Body of pancreas (tissue), 4 donors: ENCODE results near the gene SELENOO. TPM values are rescaled to one million over a fixed set of nuclear protein-coding genes. Genes with fewer than 3 reads are reported as not detected.

Experiments used
- ATAC-seq: fragments of 150-250 bp; one replicate; pipeline ENCODE4 v1.9.1; 2016
- DNase-seq, 4 donors: peaks; one replicate each; pipeline ENCODE4 v3.0.0-alpha.2; 2019
- H3K27ac ChIP-seq, 4 donors: fragments of 200-600 bp; sonication (generic); 1 replicate in 3 of 4; 2 replicates in 1 of 4; pipeline versions ENCODE4 v1.5.1 to v1.6.1; 2016 to 2019; ENCODE audit warnings: mild to moderate bottlenecking in 1 of 4, mixed read lengths in 1 of 4, moderate library complexity in 1 of 4
- H3K27me3 ChIP-seq, 2 donors: fragments of 200-600 bp; sonication (generic); one replicate each; pipeline ENCODE4 v1.6.0; 2016; ENCODE audit warnings: mild to moderate bottlenecking in 1 of 2
- H3K36me3 ChIP-seq, 2 donors: fragments of 200-600 bp; sonication (generic); replicated peaks in 1 of 2; 2 replicates each; pipeline ENCODE4 v1.5.1; 2016; ENCODE audit warnings: low read depth in 2 of 2; ENCODE audit not compliant: insufficient read depth in 1 of 2
- H3K4me1 ChIP-seq: fragments of 200-600 bp; sonication (generic); one replicate; pipeline ENCODE4 v1.6.0; 2016
- H3K4me3 ChIP-seq, 2 donors: fragments of 200-600 bp; sonication (generic); 1 replicate in 1 of 2; 2 replicates in 1 of 2; pipeline ENCODE4 v1.5.1; 2016 to 2019
- H3K9me3 ChIP-seq, 3 donors: fragments of 200-600 bp; sonication (generic); 1 replicate in 2 of 3; 2 replicates in 1 of 3; pipeline ENCODE4 v1.5.1; 2016
- CTCF ChIP-seq, 7 experiments: fragments of 450-650 bp in 4 of 7; fragments of 200-600 bp in 3 of 7; sonication (generic) in 3 of 7; IDR thresholded peaks; one replicate each; pipeline ENCODE4 v1.5.1; 2016 to 2019; ENCODE audit warnings: antibody characterized with exemption in 7 of 7
- POLR2A ChIP-seq, 3 donors: fragments of 450-650 bp; IDR thresholded peaks; one replicate each; pipeline ENCODE4 v1.6.1; 2016; ENCODE audit warnings: antibody characterized with exemption in 3 of 3, mild to moderate bottlenecking in 2 of 3
- WGBS, 2 donors: methylation state at CpG; one replicate each; pipeline ENCODE4 v1.1.5; 2017; 5-methylcytosine and 5-hydroxymethylcytosine counted together
- intact Hi-C: fragments of 100-400 bp; cut with DNase I; formaldehyde crosslinking; loops from one replicate; pipeline ENCODE4 v1.15.1; 2023
- total RNA-seq, 2 donors: library from RNA; depleted of rRNA; stranded (reverse); fragments of >200 nt; gene quantifications; one replicate each; pipeline ENCODE4 v1.1.0, GENCODE V29; 2016

The SELENOO gene
- total RNA-seq, 2 donors from 2014 or later: 23.6 to 57.4 TPM

- Histone ChIP-seq H3K36me3 (peaks cover 17 to 47% of the 10 kb centered on the region in 2 donors), H3K4me1 (peaks cover 17% of the 10 kb centered on the region), H3K9me3 (no peaks in the 10 kb centered on the region), H3K27me3 (no peaks in the 10 kb centered on the region), H3K27ac (no peak overlapping the region), H3K4me3 (no peak overlapping the region)
- WGBS, 2 donors: 81 to 85% methylated on average over 9 to 16 of the region's 21 CpGs
- ATAC-seq (no peak), DNase-seq (no peak)
- intact Hi-C loops: no loop called here
- no peak for TF ChIP-seq CTCF (IDR thresholded peaks at IDR 0.05)
- TF ChIP-seq POLR2A (IDR thresholded peaks at IDR 0.05): no peak
These were observed 16.8 kb downstream of the SELENOO start for GRCh38 chr22:50217543-50218152.

- Histone ChIP-seq H3K27ac (no peak overlapping the region), H3K4me1 (peaks cover 17% of the 10 kb centered on the region), H3K9me3 (no peaks in the 10 kb centered on the region), H3K27me3 (no peaks in the 10 kb centered on the region), H3K36me3 (peaks cover 17 to 49% of the 10 kb centered on the region in 2 donors), H3K4me3 (no peak overlapping the region)
- ATAC-seq (no peak), DNase-seq (peak in 2 of 4 donors; percentile 30 to 45)
- TF ChIP-seq CTCF (IDR thresholded peaks at IDR 0.05): no peak
- no peak for TF ChIP-seq POLR2A (IDR thresholded peaks at IDR 0.05)
- 74 to 79% methylated on average over 7 to 41 of the region's 43 CpGs for WGBS, 2 donors
- intact Hi-C loops: no loop called here
These were observed 17.6 kb downstream of the SELENOO start for GRCh38 chr22:50218153-50218995.

- WGBS, 2 donors: 46 to 58% methylated on average over 17 to 35 of the region's 42 CpGs
- peak; percentile 91 for ATAC-seq
- H3K4me1 ChIP-seq: peaks cover 17% of the 10 kb centered on the region
These were observed 18.4 kb downstream of the SELENOO start for GRCh38 chr22:50218996-50219727.

More at GRCh38 chr22:50218996-50219727, 18.4 kb downstream of the SELENOO start:
- peak; percentile 91 to 97 (median 94) for DNase-seq
- H3K27me3 ChIP-seq: no peaks in the 10 kb centered on the region
- no peaks in the 10 kb centered on the region for H3K9me3 ChIP-seq
- TF ChIP-seq CTCF (IDR thresholded peaks at IDR 0.05): no peak
- TF ChIP-seq POLR2A (IDR thresholded peaks at IDR 0.05): no peak
- intact Hi-C loops: no loop called here
- peak overlapping the region in 2 of 4 donors; percentile 25 to 36 for H3K27ac ChIP-seq
- peaks cover 17 to 52% of the 10 kb centered on the region in 2 donors for H3K36me3 ChIP-seq
- no peak overlapping the region for H3K4me3 ChIP-seq
